ENCODE measurements around the gene ITGB1.
"Not testable (repeated sequence)": the region's sequence is repeated elsewhere in the genome, so short reads cannot be mapped to it uniquely, and the experiment has no call there.

Gene ITGB1

GRCh38 chr10:32979041-32979440 lies 21.0 kb upstream of the ITGB1 start:
- no peak for DNase-seq (ENCODE audit: low read depth)
- TF ChIP-seq, protein P1, sequence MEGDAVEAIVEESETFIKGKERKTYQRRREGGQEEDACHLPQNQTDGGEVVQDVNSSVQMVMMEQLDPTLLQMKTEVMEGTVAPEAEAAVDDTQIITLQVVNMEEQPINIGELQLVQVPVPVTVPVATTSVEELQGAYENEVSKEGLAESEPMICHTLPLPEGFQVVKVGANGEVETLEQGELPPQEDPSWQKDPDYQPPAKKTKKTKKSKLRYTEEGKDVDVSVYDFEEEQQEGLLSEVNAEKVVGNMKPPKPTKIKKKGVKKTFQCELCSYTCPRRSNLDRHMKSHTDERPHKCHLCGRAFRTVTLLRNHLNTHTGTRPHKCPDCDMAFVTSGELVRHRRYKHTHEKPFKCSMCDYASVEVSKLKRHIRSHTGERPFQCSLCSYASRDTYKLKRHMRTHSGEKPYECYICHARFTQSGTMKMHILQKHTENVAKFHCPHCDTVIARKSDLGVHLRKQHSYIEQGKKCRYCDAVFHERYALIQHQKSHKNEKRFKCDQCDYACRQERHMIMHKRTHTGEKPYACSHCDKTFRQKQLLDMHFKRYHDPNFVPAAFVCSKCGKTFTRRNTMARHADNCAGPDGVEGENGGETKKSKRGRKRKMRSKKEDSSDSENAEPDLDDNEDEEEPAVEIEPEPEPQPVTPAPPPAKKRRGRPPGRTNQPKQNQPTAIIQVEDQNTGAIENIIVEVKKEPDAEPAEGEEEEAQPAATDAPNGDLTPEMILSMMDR (IDR thresholded peaks at IDR 0.05; ENCODE audit: insufficient read depth, low read depth, low read length, missing control alignments): no peak
- H3K4me3 ChIP-seq (ENCODE audit: low read depth, low read length): no peak overlapping the region

DNA sequence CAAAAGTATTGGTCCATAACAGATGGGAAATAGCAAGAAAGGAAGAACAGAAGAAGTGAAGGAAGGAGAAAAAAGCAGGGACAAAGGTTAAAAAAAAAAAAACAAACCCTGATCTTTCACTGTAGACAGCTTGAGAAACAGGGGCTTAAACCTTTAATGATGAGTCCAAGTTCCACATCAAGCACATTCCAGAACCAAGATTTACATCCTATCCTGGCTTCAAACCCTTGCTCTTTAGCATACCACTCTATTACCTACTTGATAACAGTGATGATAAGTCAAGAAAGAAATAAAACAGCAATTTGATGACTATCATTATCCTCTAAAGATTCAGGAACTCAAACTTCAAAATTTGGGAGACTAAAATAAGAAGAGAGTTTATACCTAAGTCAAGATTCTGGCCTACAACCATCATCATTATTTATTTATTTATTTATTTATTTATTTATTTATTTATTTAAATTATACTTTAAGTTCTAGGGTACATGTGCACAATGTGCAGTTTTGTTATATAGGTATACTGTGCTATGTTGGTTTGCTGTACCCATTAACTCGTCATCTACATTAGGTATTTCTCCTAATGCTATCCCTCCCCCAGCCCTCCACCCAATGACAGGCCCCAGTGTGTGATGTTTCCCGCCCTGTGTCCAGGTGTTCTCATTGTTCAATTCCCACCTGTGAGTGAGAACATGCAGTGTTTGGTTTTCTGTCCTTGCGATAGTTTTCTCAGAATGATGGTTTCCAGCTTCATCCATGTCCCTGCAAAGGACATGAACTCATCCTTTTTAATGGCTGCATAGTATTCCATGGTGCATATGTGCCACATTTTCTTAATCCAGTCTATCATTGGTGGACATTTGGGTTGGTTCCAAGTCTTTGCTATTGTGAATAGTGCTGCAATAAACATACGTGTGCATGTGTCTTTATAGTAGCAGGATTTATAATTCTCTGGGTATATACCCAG lies 20.1 kb upstream of the ITGB1 start:
- not testable (repeated sequence) for H3K4me3 ChIP-seq (ENCODE audit: low read depth, low read length); DNase-seq (ENCODE audit: low read depth)

GRCh38 chr10:32976338-32976737 lies 18.3 kb upstream of the ITGB1 start:
- no peak overlapping the region for H3K4me3 ChIP-seq (ENCODE audit: low read depth, low read length)
- no peak for DNase-seq (ENCODE audit: low read depth)
- TF ChIP-seq, protein P1 (IDR thresholded peaks at IDR 0.05; ENCODE audit: insufficient read depth, low read depth, low read length, missing control alignments): no peak

- no peak overlapping the region for H3K4me3 ChIP-seq (ENCODE audit: low read depth, low read length)
- TF ChIP-seq, protein P1 (IDR thresholded peaks at IDR 0.05; ENCODE audit: insufficient read depth, low read depth, low read length, missing control alignments): no peak
- peak; percentile 23 for DNase-seq (ENCODE audit: low read depth)
These were observed 14.9 kb upstream of the ITGB1 start for GRCh38 chr10:32972929-32973328.

- DNase-seq (ENCODE audit: low read depth): peak; percentile 16
- peak overlapping the region; percentile 23; the same call in 1 of the 2 replicates for H3K4me3 ChIP-seq (ENCODE audit: low read depth, low read length)
- TF ChIP-seq, protein P1 (IDR thresholded peaks at IDR 0.05; ENCODE audit: insufficient read depth, low read depth, low read length, missing control alignments): no peak
These were observed 14.4 kb upstream of the ITGB1 start for GRCh38 chr10:32972460-32972859.

DNA sequence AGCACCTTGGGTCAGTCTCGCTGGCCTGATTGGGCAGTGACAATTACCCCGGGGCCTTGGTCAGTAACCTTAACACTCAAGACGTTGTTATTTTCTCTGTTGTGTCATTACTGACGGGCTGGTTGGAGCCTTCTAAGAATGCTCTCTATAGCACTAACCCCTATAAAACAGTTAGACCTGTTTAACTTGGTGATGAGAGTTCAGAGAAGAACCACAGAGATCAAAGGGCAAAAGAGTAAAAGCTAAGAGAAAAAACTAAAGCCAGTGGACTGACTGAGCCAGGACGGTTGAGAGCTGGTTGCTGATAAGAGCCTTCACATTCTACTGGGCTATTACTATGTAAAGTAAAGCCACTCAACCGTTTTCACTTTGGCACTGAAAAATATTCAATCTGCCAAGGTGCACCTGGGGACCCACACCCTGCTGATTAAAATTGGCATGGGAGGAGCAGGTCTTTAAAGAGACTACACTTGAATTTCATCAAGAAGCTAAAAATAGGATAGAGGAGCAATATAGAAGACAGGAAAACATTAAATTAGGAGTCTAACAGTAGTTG lies 13.6 kb upstream of the ITGB1 start:
- TF ChIP-seq, protein P1 (IDR thresholded peaks at IDR 0.05; ENCODE audit: insufficient read depth, low read depth, low read length, missing control alignments): no peak
- no peak overlapping the region for H3K4me3 ChIP-seq (ENCODE audit: low read depth, low read length)
- no peak for DNase-seq (ENCODE audit: low read depth)

DNA sequence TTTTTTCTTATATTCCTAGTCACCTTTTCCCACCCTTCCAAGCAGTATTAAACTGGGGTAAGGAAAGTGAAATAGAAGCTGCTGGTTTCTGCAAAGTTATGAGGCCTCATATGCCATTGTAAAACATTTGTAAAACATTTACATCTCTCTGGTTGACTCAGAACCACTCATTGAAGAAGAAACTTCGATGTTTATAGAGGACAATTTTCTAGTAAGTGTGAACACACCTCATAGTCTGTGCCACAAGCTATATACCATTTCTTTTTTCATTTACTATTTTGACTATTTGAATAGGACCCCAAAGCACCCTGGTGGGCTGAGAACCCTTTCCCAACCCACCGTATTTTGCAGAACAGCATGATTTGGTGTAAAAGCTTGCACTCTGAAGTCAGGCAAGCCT lies 12.9 kb upstream of the ITGB1 start:
- peak; percentile 24 for DNase-seq (ENCODE audit: low read depth)
- TF ChIP-seq, protein P1 (IDR thresholded peaks at IDR 0.05; ENCODE audit: insufficient read depth, low read depth, low read length, missing control alignments): no peak
- H3K4me3 ChIP-seq (ENCODE audit: low read depth, low read length): no peak overlapping the region

Data from GM12865 (cell line).